IMR-90 (cell line): ENCODE measurements around the gene PTGES2. TPM values are rescaled to one million over a fixed set of nuclear protein-coding genes. Genes with fewer than 3 reads are reported as not detected.
A peak's percentile ranks its signal among the peaks of the same experiment; 100 is the strongest.

Experiments used
- ATAC-seq: fragments of 200-7000 bp; cut with Tn5 transposase; 2 replicates; pipeline ENCODE4 v1.9.1; 2020; ENCODE audit warnings: low read depth, mild to moderate bottlenecking, moderate library complexity
- BruUV-seq: library from RNA; stranded (reverse); fragments of 400-500 nt; replicated peaks from 2 replicates; lab custom pipeline; 2021; lab: Mats Ljungman, UMichigan
- CTCF ChIA-PET: fragments of 300-600 bp; formaldehyde crosslinking; extraction: SDS; loops from one replicate; lab custom pipeline; 2021; ENCODE audit warnings: antibody characterized with exemption; lab: Yijun Ruan, JAX
- POLR2A ChIA-PET: fragments of 300-600 bp; sonication (Branson Sonifier 250); formaldehyde crosslinking; loops from one replicate; lab custom pipeline; 2022; ENCODE audit warnings: antibody characterized with exemption; ENCODE audit not compliant: unreplicated experiment; lab: Charles Lee
- DNase-seq: peaks from one replicate; pipeline ENCODE4 v3.0.0; 2013
- H2AFZ ChIP-seq: replicated peaks from 2 replicates; pipeline ENCODE3; 2013; ENCODE audit warnings: low read length, mild to moderate bottlenecking; ENCODE audit not compliant: poor library complexity
- H2AK5ac ChIP-seq: 2 replicates; pipeline ENCODE4 v1.6.1; 2013; ENCODE audit warnings: low read depth, low read length, inconsistent platforms
- H2AK9ac ChIP-seq: replicated peaks from 2 replicates; pipeline ENCODE3; 2013; ENCODE audit warnings: mild to moderate bottlenecking, low read depth, low read length, moderate library complexity; ENCODE audit not compliant: poor library complexity
- H2BK120ac ChIP-seq: 2 replicates; pipeline ENCODE4 v1.6.1; 2013; ENCODE audit warnings: low read depth, low read length, inconsistent platforms
- H2BK15ac ChIP-seq: 3 replicates; pipeline ENCODE4 v1.6.1; 2013; ENCODE audit warnings: low read depth, low read length, inconsistent platforms
- H2BK20ac ChIP-seq: 2 replicates; pipeline ENCODE4 v1.6.1; 2013; ENCODE audit warnings: low read depth, mild to moderate bottlenecking, inconsistent platforms, low read length, moderate library complexity
- H2BK5ac ChIP-seq: 2 replicates; pipeline ENCODE4 v1.6.1; 2013; ENCODE audit warnings: mild to moderate bottlenecking, low read depth, low read length, inconsistent platforms; ENCODE audit not compliant: poor library complexity, severe bottlenecking
- H3K14ac ChIP-seq: replicated peaks from 2 replicates; pipeline ENCODE4 v1.6.1; 2013; ENCODE audit warnings: low read depth, low read length, inconsistent platforms
- H3K18ac ChIP-seq: 2 replicates; pipeline ENCODE4 v1.6.1; 2013; ENCODE audit warnings: low read depth, low read length, control low read depth
- H3K23ac ChIP-seq: 2 replicates; pipeline ENCODE4 v1.6.1; 2013; ENCODE audit warnings: low read depth, low read length, inconsistent platforms
- H3K27ac ChIP-seq: 2 replicates; pipeline ENCODE4 v1.5.1; 2013; ENCODE audit warnings: mild to moderate bottlenecking, control low read depth, low read length; ENCODE audit not compliant: insufficient read depth
- H3K27me3 ChIP-seq: 2 replicates; pipeline ENCODE4 v1.6.1; 2013; ENCODE audit warnings: low read length; ENCODE audit not compliant: control insufficient read depth, insufficient read depth
- H3K36me3 ChIP-seq: 2 replicates; pipeline ENCODE4 v1.6.1; 2013; ENCODE audit warnings: low read length, mixed read lengths; ENCODE audit not compliant: control insufficient read depth, insufficient read depth
- H3K4ac ChIP-seq: 2 replicates; pipeline ENCODE4 v1.6.1; 2013; ENCODE audit warnings: low read depth, low read length, inconsistent platforms
- H3K4me1 ChIP-seq: 2 replicates; pipeline ENCODE4 v1.6.1; 2013; ENCODE audit warnings: low read length, mixed read lengths; ENCODE audit not compliant: control insufficient read depth, insufficient read depth
- H3K4me2 ChIP-seq: 2 replicates; pipeline ENCODE4 v1.6.1; 2013; ENCODE audit warnings: low read depth, mild to moderate bottlenecking, control low read depth, low read length, moderate library complexity
- H3K4me3 ChIP-seq: 2 replicates; pipeline ENCODE4 v1.5.1; 2013; ENCODE audit warnings: low read depth, mild to moderate bottlenecking, control low read depth, low read length, moderate library complexity; ENCODE audit not compliant: insufficient read depth
- H3K56ac ChIP-seq: 2 replicates; pipeline ENCODE4 v1.6.1; 2013; ENCODE audit warnings: low read length, inconsistent platforms; ENCODE audit not compliant: insufficient read depth; ENCODE audit errors: extremely low read depth
- H3K79me1 ChIP-seq, 2 experiments: 2 replicates each; pipeline ENCODE4 v1.6.1; 2013; ENCODE audit warnings: low read length in 2 of 2, inconsistent platforms in 1 of 2, low read depth in 1 of 2
- H3K9ac ChIP-seq: 2 replicates; pipeline ENCODE4 v1.6.1; 2013; ENCODE audit warnings: low read depth, low read length, control low read depth
- H3K9me1 ChIP-seq: 2 replicates; pipeline ENCODE4 v1.6.1; 2013; ENCODE audit warnings: low read length, inconsistent platforms; ENCODE audit not compliant: insufficient read depth
- H3K9me3 ChIP-seq: 2 replicates; pipeline ENCODE4 v1.6.1; 2013; ENCODE audit warnings: low read length; ENCODE audit not compliant: control insufficient read depth, insufficient read depth
- H4K20me1 ChIP-seq: 2 replicates; pipeline ENCODE4 v1.6.1; 2013; ENCODE audit warnings: low read length, inconsistent platforms; ENCODE audit not compliant: insufficient read depth
- H4K5ac ChIP-seq: 2 replicates; pipeline ENCODE4 v1.6.1; 2013; ENCODE audit warnings: mild to moderate bottlenecking, low read depth, low read length, control low read depth
- H4K8ac ChIP-seq, 2 experiments: 2 replicates each; pipeline ENCODE4 v1.6.1; 2013; ENCODE audit warnings: low read depth in 2 of 2, low read length in 2 of 2, control low read depth in 1 of 2, inconsistent platforms in 1 of 2
- H4K91ac ChIP-seq: 2 replicates; pipeline ENCODE4 v1.6.1; 2013; ENCODE audit warnings: low read depth, low read length, inconsistent platforms; ENCODE audit not compliant: insufficient read depth
- CEBPB ChIP-seq: IDR thresholded peaks from 2 replicates; pipeline ENCODE4 v1.6.1; 2012; ENCODE audit warnings: low read depth, low read length, improper control_type of control experiment
- CHD1 ChIP-seq: IDR thresholded peaks from 2 replicates; pipeline ENCODE4 v1.6.1; 2012; ENCODE audit warnings: low read depth, low read length, improper control_type of control experiment
- ELK1 ChIP-seq: fragments of 150-350 bp; IDR thresholded peaks from 2 replicates; pipeline ENCODE4 v1.6.1; 2016; ENCODE audit warnings: low read depth, mild to moderate bottlenecking, low read length, moderate library complexity, borderline replicate concordance
- FOS ChIP-seq: fragments of 150-350 bp; IDR thresholded peaks from 2 replicates; pipeline ENCODE4 v1.6.1; 2016; ENCODE audit warnings: low read depth, low read length
- MAFK ChIP-seq: IDR thresholded peaks from 2 replicates; pipeline ENCODE4 v1.6.1; 2012; ENCODE audit warnings: low read depth, low read length, improper control_type of control experiment
- MAZ ChIP-seq: IDR thresholded peaks from 2 replicates; pipeline ENCODE4 v1.6.1; 2012; ENCODE audit warnings: low read depth, mild to moderate bottlenecking, low read length, improper control_type of control experiment, moderate library complexity, borderline replicate concordance
- MXI1 ChIP-seq: IDR thresholded peaks from 2 replicates; pipeline ENCODE4 v1.6.1; 2012; ENCODE audit warnings: low read depth, mild to moderate bottlenecking, low read length, moderate library complexity, borderline replicate concordance
- NFE2L2 ChIP-seq: fragments of 150-350 bp; IDR thresholded peaks from 2 replicates; pipeline ENCODE4 v1.6.1; 2016; ENCODE audit warnings: low read depth, mild to moderate bottlenecking, low read length
- RAD21 ChIP-seq: IDR thresholded peaks from 2 replicates; pipeline ENCODE4 v1.6.1; 2012; ENCODE audit warnings: low read length, improper control_type of control experiment
- RCOR1 ChIP-seq: IDR thresholded peaks from 2 replicates; pipeline ENCODE4 v1.6.1; 2012; ENCODE audit warnings: mild to moderate bottlenecking, low read length, improper control_type of control experiment; ENCODE audit not compliant: insufficient replicate concordance
- SMC3 ChIP-seq: fragments of 150-350 bp; IDR thresholded peaks from 2 replicates; pipeline ENCODE4 v1.6.1; 2016; ENCODE audit warnings: low read depth, mild to moderate bottlenecking, antibody characterized with exemption, low read length, moderate library complexity
- USF2 ChIP-seq: fragments of 150-350 bp; IDR thresholded peaks from 2 replicates; pipeline ENCODE4 v1.6.1; 2017; ENCODE audit warnings: mild to moderate bottlenecking, antibody characterized with exemption, low read length, low read depth
- WGBS, 2 experiments: methylation state at CpG; one replicate each; pipeline versions ENCODE4 v1.1.5 to v1.1.7; 2013; ENCODE audit warnings: missing lambda C conversion rate in 2 of 2; ENCODE audit not compliant: insufficient read length in 1 of 2; ENCODE audit errors: extremely low coverage in 2 of 2; 5-methylcytosine and 5-hydroxymethylcytosine counted together
- dilution Hi-C: fragments of 300-500 bp; cut with HindIII; formaldehyde crosslinking; loops from one replicate; pipeline ENCODE4 v1.14.3; 2018; ENCODE audit warnings: low sequenced_read_pairs; ENCODE audit not compliant: unreplicated experiment
- in situ Hi-C: fragments of 300-500 bp; cut with MboI; formaldehyde crosslinking; loops from 3 replicates; pipeline ENCODE4 v1.14.3; 2019; ENCODE audit warnings: low sequenced_read_pairs, inconsistent platforms, mixed read lengths
- intact Hi-C: fragments of 100-400 bp; cut with micrococcal nuclease; formaldehyde crosslinking; loops from 2 replicates; pipeline ENCODE4 v1.10.0; 2022
- polyA plus RNA-seq, 3 experiments: library from polyadenylated mRNA; depleted of rRNA; stranded (reverse); fragments of >200 nt; gene quantifications; 2 replicates each; pipeline ENCODE4 v1.2.3, GENCODE V29; 2012; ENCODE audit warnings: low replicate concordance in 1 of 3
- total RNA-seq: library from RNA; depleted of rRNA; stranded (reverse); fragments of >200 nt; gene quantifications from 2 replicates; pipeline ENCODE4 v1.2.3, GENCODE V29; 2012

Gene PTGES2
- total and polyA plus RNA-seq, 2 of the 4 experiments (the other 2 are of a cell fraction) = 100 to 107 TPM

DNA sequence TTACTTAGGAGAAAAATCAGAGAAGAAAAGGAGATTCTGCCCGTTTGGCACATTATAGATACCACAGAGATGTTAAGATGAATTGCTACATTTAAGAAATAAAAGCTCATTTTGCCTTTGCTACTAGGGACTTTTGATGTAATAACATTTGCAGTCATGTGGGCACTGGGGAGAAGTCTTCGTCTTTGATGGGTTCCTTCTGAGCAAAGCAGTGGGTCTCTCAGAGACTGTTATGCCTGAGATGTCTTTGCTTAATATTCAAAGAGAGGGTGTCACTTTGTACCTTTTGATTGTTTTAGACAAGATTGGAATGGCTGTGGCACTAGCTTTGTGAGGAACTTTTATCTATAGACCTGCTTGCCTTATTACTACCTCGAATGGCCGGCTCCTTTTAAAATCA, 34.5 kb downstream of the PTGES2 start:
- H3K4me3 ChIP-seq = no peak overlapping the region
- POLR2A ChIA-PET = no interaction called here

More for the DNA sequence above, 34.5 kb downstream of the PTGES2 start:
- no peaks in the 10 kb centered on the region for H3K9me3 ChIP-seq
- H2BK5ac ChIP-seq = peak overlapping the region; percentile 72
- no peak overlapping the region for H2AK5ac ChIP-seq
- no peaks in the 10 kb centered on the region for H3K36me3 ChIP-seq
- H3K79me1 ChIP-seq = peaks cover 35 to 86% of the 10 kb centered on the region in 2 experiments
- dilution Hi-C loops (no loop called here), in situ Hi-C loops (no loop called here), intact Hi-C loops (no loop called here)
- no peaks in the 10 kb centered on the region for H3K27me3 ChIP-seq
- peak overlapping the region; percentile 85 for H3K23ac ChIP-seq
- H3K9me1 ChIP-seq = peaks cover 17% of the 10 kb centered on the region
- H2BK20ac ChIP-seq = no peak overlapping the region
- H2BK120ac ChIP-seq = no peak overlapping the region
- H3K18ac ChIP-seq = no peak overlapping the region
- DNase-seq = no peak
- no peak overlapping the region for H4K5ac ChIP-seq
- no peak overlapping the region; a peak in 1 of 4 replicates for H4K8ac ChIP-seq
- no peak overlapping the region; the same call in 1 of the 2 replicates for H4K91ac ChIP-seq
- CTCF ChIA-PET = no interaction called here
- H3K9ac ChIP-seq = no peak overlapping the region; the same call in 1 of the 2 replicates
- peak overlapping the region; percentile 23; the same call in 2 of the 3 replicates for H2BK15ac ChIP-seq
- BruUV-seq = no TSS peak
- H3K14ac ChIP-seq = peak overlapping the region; percentile 81; the same call in 1 of the 2 replicates
- no peak overlapping the region for H3K4me2 ChIP-seq
- WGBS, 2 experiments = no CpG with 5 or more reads among the region's 4 CpGs
- peaks cover 11% of the 10 kb centered on the region; the same call in 1 of the 2 replicates for H4K20me1 ChIP-seq
- H3K4ac ChIP-seq = peak overlapping the region; percentile 92
- H2AK9ac ChIP-seq = no peak overlapping the region
- TF ChIP-seq ELK1 (no peak), NFE2L2 (no peak), SMC3 (no peak), CHD1 (no peak), FOS (no peak), RAD21 (no peak), RCOR1 (no peak), MAZ (no peak), MAFK (no peak), MXI1 (no peak), USF2 (no peak), CEBPB (no peak)
- no peak overlapping the region for H3K56ac ChIP-seq
- H2AFZ ChIP-seq = no peak overlapping the region
- peaks cover 35% of the 10 kb centered on the region for H3K4me1 ChIP-seq
- no peak for ATAC-seq
- peak overlapping the region; percentile 58 for H3K27ac ChIP-seq
